Hepatocyte (in vitro differentiated cells): ENCODE results near the gene FASN.

Experiments
- EZH2 ChIP-seq: fragments of 200-600 bp; sonication (generic); IDR thresholded peaks from 2 replicates; pipeline ENCODE4 v1.6.1; 2016; ENCODE audit warnings: antibody characterized with exemption, mild to moderate bottlenecking, borderline replicate concordance
- TF ChIP-seq, protein P1 (sequence below): fragments of 200-600 bp; sonication (generic); IDR thresholded peaks from 2 replicates; pipeline ENCODE4 v1.5.1; 2016; ENCODE audit warnings: antibody characterized with exemption, mild to moderate bottlenecking; ENCODE audit not compliant: poor library complexity

DNA sequence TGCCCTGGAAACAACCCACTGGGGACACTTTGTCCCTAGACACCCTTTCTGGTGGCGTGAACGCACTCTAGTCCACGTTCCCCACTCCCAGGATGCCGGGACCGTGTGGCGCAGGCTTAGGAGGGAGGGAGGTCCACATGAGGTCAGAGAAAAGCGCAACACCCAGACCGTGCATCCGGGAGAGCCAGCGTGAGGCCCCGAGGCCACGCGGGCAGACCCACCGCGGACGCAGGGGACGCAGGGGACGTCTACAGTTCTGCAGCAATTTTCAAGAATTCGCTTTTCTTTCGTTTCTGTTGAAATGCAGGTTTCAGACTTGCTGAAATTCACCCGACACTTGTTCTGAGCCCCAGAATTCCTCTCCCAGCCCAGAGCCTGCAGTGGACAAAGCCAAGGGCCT is 51.1 kb downstream of the FASN start:
- TF ChIP-seq, protein P1, sequence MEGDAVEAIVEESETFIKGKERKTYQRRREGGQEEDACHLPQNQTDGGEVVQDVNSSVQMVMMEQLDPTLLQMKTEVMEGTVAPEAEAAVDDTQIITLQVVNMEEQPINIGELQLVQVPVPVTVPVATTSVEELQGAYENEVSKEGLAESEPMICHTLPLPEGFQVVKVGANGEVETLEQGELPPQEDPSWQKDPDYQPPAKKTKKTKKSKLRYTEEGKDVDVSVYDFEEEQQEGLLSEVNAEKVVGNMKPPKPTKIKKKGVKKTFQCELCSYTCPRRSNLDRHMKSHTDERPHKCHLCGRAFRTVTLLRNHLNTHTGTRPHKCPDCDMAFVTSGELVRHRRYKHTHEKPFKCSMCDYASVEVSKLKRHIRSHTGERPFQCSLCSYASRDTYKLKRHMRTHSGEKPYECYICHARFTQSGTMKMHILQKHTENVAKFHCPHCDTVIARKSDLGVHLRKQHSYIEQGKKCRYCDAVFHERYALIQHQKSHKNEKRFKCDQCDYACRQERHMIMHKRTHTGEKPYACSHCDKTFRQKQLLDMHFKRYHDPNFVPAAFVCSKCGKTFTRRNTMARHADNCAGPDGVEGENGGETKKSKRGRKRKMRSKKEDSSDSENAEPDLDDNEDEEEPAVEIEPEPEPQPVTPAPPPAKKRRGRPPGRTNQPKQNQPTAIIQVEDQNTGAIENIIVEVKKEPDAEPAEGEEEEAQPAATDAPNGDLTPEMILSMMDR: no peak
- TF ChIP-seq EZH2: no peak
